Gastrocnemius medialis (tissue), 4 donors: ENCODE data around the gene DBN1. TPM values are rescaled to one million over a fixed set of nuclear protein-coding genes. Genes with fewer than 3 reads are reported as not detected.

Experiments used
- ATAC-seq, 2 donors: fragments of 150-250 bp; one replicate each; pipeline ENCODE4 v1.9.1; 2016
- DNase-seq, 2 donors: peaks; one replicate each; pipeline ENCODE4 v3.0.0-alpha.2; 2019
- H3K27ac ChIP-seq, 4 donors: fragments of 200-600 bp; sonication (generic); 1 replicate in 1 of 4; 2 replicates in 3 of 4; pipeline ENCODE4 v1.5.1; 2016 to 2018; ENCODE audit warnings: mild to moderate bottlenecking in 2 of 4, moderate library complexity in 1 of 4
- H3K27me3 ChIP-seq, 3 donors: fragments of 200-600 bp; sonication (generic) in 2 of 3; 1 replicate in 1 of 3; 2 replicates in 2 of 3; pipeline versions ENCODE4 v1.5.1 to v1.6.0; 2016 to 2019; ENCODE audit warnings: mild to moderate bottlenecking in 1 of 3, moderate library complexity in 1 of 3
- H3K36me3 ChIP-seq, 2 donors: fragments of 200-600 bp; sonication (generic) in 1 of 2; one replicate each; pipeline ENCODE4 v1.5.1; 2017 to 2018
- H3K4me1 ChIP-seq, 2 donors: fragments of 200-600 bp; sonication (generic) in 1 of 2; one replicate each; pipeline ENCODE4 v1.5.1; 2016 to 2017; ENCODE audit warnings: mild to moderate bottlenecking in 2 of 2
- H3K4me3 ChIP-seq, 4 donors: fragments of 200-600 bp; sonication (generic) in 3 of 4; 1 replicate in 1 of 4; 2 replicates in 3 of 4; pipeline ENCODE4 v1.5.1; 2016 to 2019; ENCODE audit warnings: mild to moderate bottlenecking in 2 of 4
- H3K9me3 ChIP-seq, 3 donors: fragments of 200-600 bp; sonication (generic) in 2 of 3; 1 replicate in 1 of 3; 2 replicates in 2 of 3; pipeline ENCODE4 v1.5.1; 2016 to 2019
- CTCF ChIP-seq, 5 experiments: fragments of 450-650 bp in 3 of 5; fragments of 200-600 bp in 2 of 5; sonication (generic) in 2 of 5; IDR thresholded peaks in 4 of 5; conservative IDR thresholded peaks in 1 of 5; 1 replicate in 4 of 5; 2 replicates in 1 of 5; pipeline ENCODE4 v1.5.1; 2016 to 2019; ENCODE audit warnings: antibody characterized with exemption in 5 of 5, mild to moderate bottlenecking in 3 of 5, moderate library complexity in 3 of 5
- POLR2A ChIP-seq, 2 donors: fragments of 450-650 bp; IDR thresholded peaks; one replicate each; pipeline ENCODE4 v1.6.1; 2017; ENCODE audit warnings: antibody characterized with exemption in 2 of 2, mild to moderate bottlenecking in 2 of 2, moderate library complexity in 2 of 2
- in situ Hi-C, 4 donors: fragments of 200-750 bp; cut with MboI; loops; one replicate each; pipeline versions ENCODE4 v1.15.0 to v1.8.0; 2017; ENCODE audit warnings: low sequenced_read_pairs in 4 of 4
- intact Hi-C: fragments of 100-400 bp; cut with DNase I; formaldehyde crosslinking; loops from one replicate; pipeline ENCODE4 v1.15.1; 2023; ENCODE audit warnings: low total_unique reads
- total RNA-seq, 4 donors: library from RNA; depleted of rRNA; stranded (reverse); fragments of >200 nt; gene quantifications; one replicate each; pipeline versions ENCODE4 v1.1.0 to v1.2.3, GENCODE V29; 2016

DBN1 gene
- total RNA-seq, 4 donors from 2014 or later = 16.3 to 27.5 (median 23.2) TPM

- no peak overlapping the region for H3K4me3 ChIP-seq
- peaks cover 33% of the 10 kb centered on the region in 2 donors for H3K4me1 ChIP-seq
- no peak for ATAC-seq
- TF ChIP-seq POLR2A (IDR thresholded peaks at IDR 0.05) = no peak
- no peak for TF ChIP-seq CTCF (IDR thresholded peaks at IDR 0.05 in 4 of 5, conservative IDR thresholded peaks at IDR 0.05 in 1 of 5)
- intact Hi-C loops (no loop called here), in situ Hi-C loops (loop anchor here (5.0 to 25.0 kb wide), 4 partner anchors 95 to 115 kb away; partner anchors contain the start of genes SLC34A1 (in 2 of the 4), F12 (in 1 of the 4) and PFN3 (in 1 of the 4))
- no peaks in the 10 kb centered on the region for H3K36me3 ChIP-seq
- H3K9me3 ChIP-seq = no peaks in the 10 kb centered on the region
- no peak for DNase-seq
- no peaks in the 10 kb centered on the region for H3K27me3 ChIP-seq
- peak overlapping the region in 3 of 4 donors; percentile 36 to 98 (median 47) for H3K27ac ChIP-seq
These were observed 26.4 kb upstream of the DBN1 start for GRCh38 chr5:177499842-177500241.

DNA sequence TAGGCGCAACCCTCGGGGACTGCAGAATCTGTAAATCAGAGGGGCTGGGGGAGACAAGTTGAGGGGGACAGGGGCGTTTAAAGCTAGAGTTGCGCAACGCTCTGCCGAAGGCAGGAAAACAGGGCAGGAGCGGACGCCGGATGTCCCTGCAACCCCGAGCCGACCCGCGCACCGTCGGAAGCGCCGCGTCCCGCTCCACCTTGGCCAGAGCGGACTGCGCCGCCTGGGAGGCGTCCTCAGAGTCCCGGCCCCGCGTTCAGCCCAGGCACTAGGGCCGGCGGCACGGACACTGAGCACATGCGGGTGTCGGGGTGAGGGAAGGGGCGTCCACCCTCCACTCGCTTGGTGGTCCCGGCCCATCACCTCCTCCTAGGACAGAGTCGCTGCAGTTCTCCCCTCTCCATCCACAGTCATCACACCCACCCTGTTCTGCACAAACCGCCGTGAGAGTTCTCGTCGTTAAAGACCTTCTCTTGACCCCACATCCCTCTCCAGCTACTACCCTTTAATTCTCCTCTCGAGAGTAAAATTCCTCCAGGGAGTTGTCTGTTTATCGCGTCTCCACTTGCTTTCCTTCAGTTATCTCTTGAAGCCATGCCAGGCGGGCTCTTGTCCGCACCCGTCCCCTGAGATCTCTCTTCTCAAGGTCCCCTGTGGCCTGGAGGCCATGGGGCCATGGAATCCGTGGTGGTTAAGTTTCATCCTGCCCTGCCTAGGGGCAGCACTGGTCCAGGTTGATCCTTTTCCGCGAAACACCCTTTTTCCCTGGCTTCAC is 24.8 kb upstream of the DBN1 start:
- in situ Hi-C loops = no loop called here
- peaks cover 50% of the 10 kb centered on the region in 2 donors for H3K4me1 ChIP-seq

DNA sequence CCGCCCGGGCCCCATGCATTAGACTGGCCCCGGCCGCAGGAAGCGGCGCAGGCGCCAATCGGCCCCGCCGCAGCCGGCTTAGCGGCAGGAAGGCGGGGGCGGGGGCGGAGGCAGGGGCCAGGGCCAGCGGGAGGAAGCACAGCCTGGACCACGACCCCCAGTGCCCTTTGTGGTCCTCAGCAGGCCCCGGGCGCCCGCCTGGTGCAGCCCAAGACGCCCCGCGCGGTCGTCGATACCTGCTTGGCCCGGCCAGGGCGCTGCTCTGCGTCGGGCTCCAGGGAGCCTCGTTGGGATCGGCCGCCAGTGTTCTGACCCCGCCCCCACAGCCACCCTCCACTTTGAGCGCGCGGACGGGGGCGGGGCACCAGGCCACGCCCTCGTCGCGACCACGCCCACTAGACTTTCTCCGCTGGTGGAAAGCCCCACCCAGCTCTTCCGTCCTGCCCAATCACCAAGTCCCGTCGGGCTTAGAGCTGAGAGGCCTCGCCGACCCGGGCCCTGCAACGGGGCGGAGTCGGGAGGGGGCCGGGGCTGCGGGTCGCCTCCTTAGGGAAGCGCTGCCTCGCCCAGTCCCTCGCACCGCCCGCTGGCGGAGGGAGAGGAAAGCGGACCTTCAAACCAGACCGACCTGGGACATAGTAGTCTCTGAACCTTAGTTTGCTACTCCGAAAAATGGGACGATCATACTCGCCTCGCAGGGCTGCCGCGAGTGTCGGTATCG is 24.0 kb upstream of the DBN1 start, which contains the start of gene PDLIM7:
Gene PDLIM7, minus strand, starts transcription at position 313 of the 721 bp plus-strand sequence. CDS start 1,092 bp downstream, outside the sequence.
- Histone ChIP-seq H3K27me3 (no peaks in the 10 kb centered on the region), H3K4me1 (peaks cover 57% of the 10 kb centered on the region in 2 donors), H3K4me3 (peak within 1 kb of the TSS; percentile 70 to 87 (median 82)), H3K9me3 (no peaks in the 10 kb centered on the region), H3K27ac (peak within 1 kb of the TSS; percentile 96 to 99 (median 98)), H3K36me3 (no peaks in the 10 kb centered on the region)
- in situ Hi-C loops (no loop called here), intact Hi-C loops (loop anchor here (1.0 kb wide), 5 partner anchors 18 to 71 kb away; partner anchors contain the start of gene GRK6)
- DNase-seq (peak; percentile 92 to 95), ATAC-seq (peak; percentile 73 to 79)
- TF ChIP-seq POLR2A (IDR thresholded peaks at IDR 0.05) (peak; percentile 98 to 99), CTCF (IDR thresholded peaks at IDR 0.05 in 4 of 5, conservative IDR thresholded peaks at IDR 0.05 in 1 of 5) (peak in 2 of 5 experiments; percentile 6 to 30)

More for the DNA sequence above, 24.8 kb upstream of the DBN1 start:
- intact Hi-C loops = no loop called here
- TF ChIP-seq POLR2A (IDR thresholded peaks at IDR 0.05) = no peak
- peak in 1 of 5 experiments; percentile 12 for TF ChIP-seq CTCF (IDR thresholded peaks at IDR 0.05 in 4 of 5, conservative IDR thresholded peaks at IDR 0.05 in 1 of 5)
- Histone ChIP-seq H3K27ac (peak overlapping the region; percentile 96 to 99 (median 98)), H3K4me3 (peak overlapping the region; percentile 54 to 87 (median 76)), H3K36me3 (no peaks in the 10 kb centered on the region), H3K27me3 (no peaks in the 10 kb centered on the region), H3K9me3 (no peaks in the 10 kb centered on the region)
- ATAC-seq = peak in 1 of 2 donors; percentile 1
- DNase-seq = no peak

- peaks cover 58 to 63% of the 10 kb centered on the region in 2 donors for H3K4me1 ChIP-seq
- no peaks in the 10 kb centered on the region for H3K27me3 ChIP-seq
- peaks cover 0 to 5% of the 10 kb centered on the region in 2 donors for H3K36me3 ChIP-seq
- in situ Hi-C loops = no loop called here
- intact Hi-C loops = loop anchor here (1.0 kb wide), 5 partner anchors 18 to 71 kb away; partner anchors contain the start of gene GRK6
- peak overlapping the region; percentile 70 to 87 (median 82) for H3K4me3 ChIP-seq
- TF ChIP-seq POLR2A (IDR thresholded peaks at IDR 0.05) (peak in 1 of 2 donors; percentile 43), CTCF (IDR thresholded peaks at IDR 0.05 in 4 of 5, conservative IDR thresholded peaks at IDR 0.05 in 1 of 5) (no peak)
- no peaks in the 10 kb centered on the region for H3K9me3 ChIP-seq
- DNase-seq (peak; percentile 79 to 91), ATAC-seq (peak; percentile 40 to 41)
- H3K27ac ChIP-seq = peak overlapping the region; percentile 96 to 99 (median 98)
These were observed 23.4 kb upstream of the DBN1 start for GRCh38 chr5:177496727-177497291.
